NCI-H146 treated with DMSO at 0.1 percent for 48 hours (cell line): ENCODE results near the gene FIGNL1.

Experiments
- DNase-seq: peaks from one replicate; lab custom pipeline; 2025; ENCODE audit not compliant: unreplicated experiment; lab: John Stamatoyannopoulos, UW

The FIGNL1 gene, protein sequence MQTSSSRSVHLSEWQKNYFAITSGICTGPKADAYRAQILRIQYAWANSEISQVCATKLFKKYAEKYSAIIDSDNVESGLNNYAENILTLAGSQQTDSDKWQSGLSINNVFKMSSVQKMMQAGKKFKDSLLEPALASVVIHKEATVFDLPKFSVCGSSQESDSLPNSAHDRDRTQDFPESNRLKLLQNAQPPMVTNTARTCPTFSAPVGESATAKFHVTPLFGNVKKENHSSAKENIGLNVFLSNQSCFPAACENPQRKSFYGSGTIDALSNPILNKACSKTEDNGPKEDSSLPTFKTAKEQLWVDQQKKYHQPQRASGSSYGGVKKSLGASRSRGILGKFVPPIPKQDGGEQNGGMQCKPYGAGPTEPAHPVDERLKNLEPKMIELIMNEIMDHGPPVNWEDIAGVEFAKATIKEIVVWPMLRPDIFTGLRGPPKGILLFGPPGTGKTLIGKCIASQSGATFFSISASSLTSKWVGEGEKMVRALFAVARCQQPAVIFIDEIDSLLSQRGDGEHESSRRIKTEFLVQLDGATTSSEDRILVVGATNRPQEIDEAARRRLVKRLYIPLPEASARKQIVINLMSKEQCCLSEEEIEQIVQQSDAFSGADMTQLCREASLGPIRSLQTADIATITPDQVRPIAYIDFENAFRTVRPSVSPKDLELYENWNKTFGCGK

DNA sequence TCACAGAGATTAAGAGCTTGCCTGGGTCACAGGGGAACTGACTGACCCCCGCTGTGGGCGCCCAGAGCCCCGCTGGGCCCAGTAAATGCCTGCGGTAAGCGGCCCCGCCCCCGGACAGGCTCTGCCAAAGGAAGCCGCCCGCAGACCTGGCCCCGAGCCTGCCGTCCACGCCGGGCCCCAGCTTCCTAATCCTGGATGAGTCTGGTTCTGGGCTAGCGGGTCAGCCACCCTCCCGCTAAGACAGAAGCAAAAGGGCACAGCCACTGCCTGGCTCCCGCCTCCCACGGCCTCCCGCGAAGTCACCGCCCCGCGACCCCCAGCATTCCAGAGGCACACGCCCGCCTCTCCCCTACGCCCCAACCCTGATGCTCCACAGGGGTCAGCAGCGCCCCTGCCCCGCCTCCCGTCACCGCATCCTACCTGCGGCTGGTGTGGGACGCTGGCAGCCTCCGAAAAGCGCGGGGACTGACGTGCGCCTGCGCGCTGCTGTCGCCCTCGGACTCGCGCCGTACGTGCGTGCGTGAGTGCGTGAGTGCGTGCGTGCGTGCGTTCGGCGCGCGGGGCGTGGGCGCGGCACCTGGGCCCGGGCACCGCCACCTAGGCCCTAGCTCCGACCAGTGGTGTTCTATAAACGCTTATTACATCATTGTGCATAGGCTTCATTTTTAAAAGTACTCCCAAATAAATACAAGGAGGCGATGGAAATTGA is at the start of gene FIGNL1:
FIGNL1 (minus strand) TSS at position 470 of the 709 bp plus-strand sequence. CDS start 3,063 bp downstream, outside the sequence.
- peak; percentile 61 for DNase-seq

DNA sequence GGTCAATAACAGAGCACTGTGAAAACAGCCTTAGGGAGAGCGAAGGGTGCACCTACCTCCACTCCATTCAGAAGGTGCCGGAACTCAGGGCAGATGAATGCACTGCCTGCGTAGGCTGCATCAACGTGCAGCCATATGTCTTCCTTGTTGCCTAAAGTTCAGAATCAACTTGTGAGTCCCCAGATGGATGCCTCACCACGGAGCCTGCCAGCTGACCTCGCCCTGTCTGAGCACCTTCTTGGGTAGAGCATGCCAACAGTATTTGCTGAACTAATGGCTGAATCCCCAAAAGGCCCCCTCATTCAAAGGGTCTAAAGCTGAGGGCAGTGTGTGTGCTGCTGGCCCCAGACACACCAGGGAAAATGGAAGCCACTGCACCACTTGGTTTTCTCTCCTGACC is 48.9 kb upstream of the FIGNL1 start:
- DNase-seq = no peak

DNA sequence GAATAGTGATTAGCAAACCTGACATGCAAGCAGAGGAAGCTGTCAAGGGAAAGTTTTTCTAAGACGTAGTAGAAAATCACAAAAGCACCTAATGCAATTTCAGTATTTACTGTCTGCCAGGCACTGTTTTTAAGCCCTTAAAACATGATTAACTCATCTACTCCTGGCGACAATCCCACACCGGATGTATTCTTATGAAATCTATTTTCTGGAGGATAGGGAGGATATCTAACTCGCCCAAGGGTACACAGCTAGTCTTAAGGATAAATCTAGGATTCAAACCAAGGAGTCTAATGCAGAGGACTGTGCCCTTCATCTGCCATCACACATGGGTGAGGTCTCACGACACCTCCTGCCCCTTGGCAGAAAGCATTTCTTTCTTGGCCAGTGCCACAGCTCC is 47.8 kb upstream of the FIGNL1 start:
- DNase-seq = no peak

DNA sequence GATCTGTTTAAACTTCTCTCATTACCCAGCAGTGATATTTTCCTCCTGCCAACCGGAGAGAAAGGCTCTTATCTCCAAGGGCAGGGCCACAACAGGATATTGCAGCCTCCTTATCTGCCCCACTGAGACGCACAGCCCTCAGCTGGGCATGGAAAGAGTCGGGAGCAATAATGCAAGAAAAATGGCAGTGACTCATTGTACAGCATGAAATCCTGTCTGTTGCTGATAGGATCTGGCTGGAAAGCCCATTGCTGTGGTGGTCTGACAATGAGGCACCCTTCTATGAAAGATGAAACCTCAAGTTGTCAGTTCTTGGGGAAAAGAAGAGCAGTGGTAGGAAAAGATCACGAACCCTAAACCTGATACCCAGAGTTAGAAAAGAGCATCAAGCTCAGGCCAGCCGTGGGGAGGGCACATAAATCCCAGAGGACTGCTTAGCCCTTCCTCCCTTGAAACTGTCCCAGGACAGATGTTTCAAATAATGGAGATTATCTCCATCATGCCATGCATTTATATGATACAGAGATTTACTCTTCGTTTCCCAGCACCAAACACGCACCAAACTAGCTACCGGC is 47.0 kb upstream of the FIGNL1 start:
- peak; percentile 45 for DNase-seq

DNA sequence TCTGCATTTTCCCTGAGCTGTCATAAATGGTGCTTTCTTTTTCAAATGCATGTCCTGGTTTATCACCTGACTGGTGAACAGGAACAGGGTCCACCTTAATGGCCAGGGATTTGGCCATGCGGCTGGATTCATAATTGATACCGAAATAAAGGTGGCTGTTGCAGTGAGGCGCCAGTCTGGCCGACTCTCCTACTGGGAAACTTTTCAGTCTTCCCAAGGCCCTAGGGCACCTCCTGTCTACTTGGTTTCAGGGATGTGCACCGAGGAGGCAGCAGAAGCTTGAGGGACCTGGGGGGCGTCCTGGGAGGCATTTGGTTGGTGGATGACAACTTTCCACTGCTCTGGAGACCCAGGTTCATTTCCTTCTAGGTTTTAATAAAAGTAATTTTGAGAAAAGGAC is 46.4 kb upstream of the FIGNL1 start:
- DNase-seq = no peak

DNA sequence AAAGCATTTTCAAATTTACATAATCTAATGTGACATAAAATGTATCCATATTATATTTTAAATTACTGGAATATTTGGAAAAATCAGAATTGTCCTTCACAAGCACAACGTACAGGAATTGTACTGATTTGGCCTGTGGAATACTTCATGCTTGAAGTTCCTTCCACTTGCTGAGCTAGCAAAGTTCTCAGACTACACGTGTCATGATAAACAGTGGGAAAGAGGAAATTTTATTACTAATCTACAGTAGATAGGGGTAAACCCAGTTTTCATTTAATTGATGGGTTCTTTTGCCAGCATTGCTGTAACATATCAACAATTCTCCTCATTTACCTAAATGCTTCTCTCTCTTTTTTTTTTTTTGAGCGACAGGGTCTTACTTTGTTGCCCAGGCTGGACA is 45.6 kb upstream of the FIGNL1 start:
- DNase-seq = no peak

DNA sequence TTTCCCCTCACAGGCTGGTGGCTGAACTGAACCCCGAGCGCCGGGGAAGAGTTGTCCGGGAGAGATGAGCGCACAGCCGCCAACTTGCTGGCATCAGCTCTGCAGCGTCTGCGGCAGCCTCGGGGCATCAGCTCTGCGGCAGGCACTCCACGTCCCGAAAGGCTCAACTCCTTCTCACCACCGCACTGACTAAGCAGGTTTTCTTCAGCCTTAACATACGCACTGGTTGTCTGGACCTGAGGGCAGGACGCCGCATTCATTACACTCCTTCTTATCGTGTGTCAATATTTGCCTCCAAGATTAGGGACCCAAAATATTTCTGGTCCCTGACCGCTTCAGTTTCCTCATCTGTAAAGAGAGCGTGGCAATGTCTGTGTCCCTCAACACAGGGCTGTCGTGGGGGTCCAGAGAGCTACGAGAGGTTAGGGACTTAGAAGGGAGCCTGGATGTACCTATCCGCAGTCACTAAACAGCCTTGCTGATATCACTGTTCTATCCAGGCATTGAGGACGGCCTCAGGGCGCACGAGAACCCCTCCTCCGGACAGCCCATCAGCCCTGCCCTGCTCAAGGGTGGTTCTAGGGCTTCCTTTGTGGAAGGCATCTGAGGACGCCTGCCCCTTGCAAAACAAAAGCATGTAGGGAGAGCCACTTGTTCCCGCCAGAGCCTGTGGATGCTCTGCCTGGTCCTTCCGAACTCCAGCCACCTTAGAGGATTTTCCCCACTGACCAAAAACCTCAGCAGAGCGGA is 42.8 kb upstream of the FIGNL1 start:
- DNase-seq = no peak

DNA sequence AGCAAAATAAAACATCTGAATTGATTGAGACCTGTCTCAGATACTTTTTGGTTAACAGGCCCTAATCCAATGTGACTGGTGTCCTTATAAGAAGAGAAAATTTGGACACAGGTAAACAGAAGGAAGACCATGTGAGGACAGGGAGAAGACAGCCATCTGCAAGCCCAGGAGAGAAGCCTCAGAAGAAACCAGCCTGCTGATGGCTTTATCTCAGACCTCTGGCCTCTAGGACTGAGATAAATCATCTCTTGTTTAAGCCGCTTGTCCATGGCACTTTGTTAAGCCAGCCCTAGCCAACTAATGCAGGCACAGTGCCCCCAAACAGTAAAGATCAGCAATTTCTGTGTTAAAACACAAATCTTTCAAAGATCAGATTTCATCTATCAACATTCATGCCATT is 41.8 kb upstream of the FIGNL1 start:
- no peak for DNase-seq

DNA sequence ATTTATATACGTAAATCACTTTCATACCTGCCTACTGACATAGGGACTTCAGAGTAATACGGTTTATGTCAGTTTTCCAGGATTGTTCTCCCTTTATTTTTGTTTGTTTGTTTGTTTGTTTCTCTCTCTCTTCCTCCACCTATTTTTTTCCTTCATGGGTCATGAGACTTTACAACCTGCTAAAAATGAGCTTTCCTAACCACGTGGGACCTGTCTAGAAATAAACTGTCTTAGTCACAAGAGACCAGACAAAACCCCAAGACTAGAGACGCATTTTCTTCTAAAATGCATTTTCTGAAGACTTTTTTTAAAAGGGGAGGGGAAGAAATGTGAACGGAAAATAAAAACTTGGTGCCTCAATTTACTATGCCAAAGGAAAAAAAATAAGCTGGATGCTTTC is 41.1 kb upstream of the FIGNL1 start:
- no peak for DNase-seq

DNA sequence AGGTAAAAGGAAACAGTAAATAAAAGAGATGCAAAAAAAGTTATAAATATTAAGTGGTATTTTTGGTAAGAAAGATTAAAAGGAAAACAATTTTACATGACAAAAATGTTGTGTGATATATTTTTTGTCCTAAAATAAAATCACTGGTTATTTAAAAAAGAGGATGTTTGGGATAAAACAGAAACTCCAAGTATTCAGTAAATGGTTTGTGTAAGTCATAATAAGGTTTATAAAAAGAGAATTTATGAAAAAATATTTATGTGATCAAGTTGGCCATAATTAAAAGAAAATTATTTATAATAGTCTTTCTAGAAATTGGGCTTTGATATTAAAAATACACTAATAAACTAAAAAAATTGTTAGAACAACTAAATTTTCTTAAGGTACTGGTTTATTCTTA is 38.2 kb upstream of the FIGNL1 start:
- no peak for DNase-seq

DNA sequence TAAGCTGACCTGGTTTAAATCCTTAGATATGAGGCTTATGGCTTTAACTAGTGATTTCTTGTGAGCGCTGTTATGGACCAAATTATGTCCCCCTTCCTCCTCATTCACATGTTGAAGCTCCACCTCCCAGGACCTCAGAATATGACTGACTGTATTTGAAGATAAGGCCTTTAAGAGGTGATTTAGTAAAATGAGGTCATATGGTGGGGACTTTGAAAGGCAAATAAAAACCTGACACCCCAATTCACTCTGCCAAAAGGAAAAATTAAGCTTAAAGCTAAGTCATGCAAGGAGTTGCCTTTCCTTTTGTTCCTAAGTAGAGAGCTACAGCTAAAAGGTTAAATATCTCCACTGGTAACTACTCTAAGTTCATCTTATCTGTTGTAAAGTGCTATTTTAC is 36.4 kb upstream of the FIGNL1 start:
- no peak for DNase-seq

DNA sequence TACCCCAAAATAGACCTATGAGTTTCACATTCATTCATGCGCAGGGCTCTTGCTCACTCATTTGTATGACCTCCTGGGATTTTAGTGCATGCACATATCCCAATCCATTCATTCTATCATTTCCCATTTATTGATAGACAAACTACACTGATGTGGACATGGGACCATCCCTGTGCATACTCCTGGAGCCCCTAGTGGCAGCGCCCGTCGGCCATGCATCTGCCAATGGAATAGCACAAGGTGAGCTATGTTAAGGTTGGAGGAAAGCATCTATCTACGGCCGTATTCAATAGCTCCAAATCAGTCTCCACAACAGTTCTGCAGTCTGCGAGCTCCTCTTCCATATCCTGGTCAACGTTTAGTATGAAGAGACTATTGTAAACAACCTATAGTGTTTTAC is 31.7 kb upstream of the FIGNL1 start:
- no peak for DNase-seq

DNA sequence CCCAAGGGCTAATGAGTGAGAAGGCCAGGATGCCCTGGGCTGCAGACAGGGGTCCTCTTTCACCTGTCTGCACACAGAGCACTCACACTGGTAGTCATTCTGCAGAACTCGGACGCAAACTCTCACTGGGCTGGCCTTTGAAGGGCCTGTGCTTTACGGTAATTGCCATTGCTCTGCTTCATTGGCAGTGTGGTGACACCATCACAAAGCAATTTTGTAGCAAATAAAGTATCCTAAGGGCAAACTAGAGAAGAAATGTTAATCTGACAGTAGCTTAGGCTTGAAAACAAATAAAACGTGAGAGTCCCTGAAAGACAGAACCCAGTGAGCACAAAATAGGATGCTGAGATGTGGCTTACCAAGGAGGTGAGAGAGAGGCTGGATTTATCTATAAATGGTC is 30.6 kb upstream of the FIGNL1 start:
- DNase-seq = no peak

DNA sequence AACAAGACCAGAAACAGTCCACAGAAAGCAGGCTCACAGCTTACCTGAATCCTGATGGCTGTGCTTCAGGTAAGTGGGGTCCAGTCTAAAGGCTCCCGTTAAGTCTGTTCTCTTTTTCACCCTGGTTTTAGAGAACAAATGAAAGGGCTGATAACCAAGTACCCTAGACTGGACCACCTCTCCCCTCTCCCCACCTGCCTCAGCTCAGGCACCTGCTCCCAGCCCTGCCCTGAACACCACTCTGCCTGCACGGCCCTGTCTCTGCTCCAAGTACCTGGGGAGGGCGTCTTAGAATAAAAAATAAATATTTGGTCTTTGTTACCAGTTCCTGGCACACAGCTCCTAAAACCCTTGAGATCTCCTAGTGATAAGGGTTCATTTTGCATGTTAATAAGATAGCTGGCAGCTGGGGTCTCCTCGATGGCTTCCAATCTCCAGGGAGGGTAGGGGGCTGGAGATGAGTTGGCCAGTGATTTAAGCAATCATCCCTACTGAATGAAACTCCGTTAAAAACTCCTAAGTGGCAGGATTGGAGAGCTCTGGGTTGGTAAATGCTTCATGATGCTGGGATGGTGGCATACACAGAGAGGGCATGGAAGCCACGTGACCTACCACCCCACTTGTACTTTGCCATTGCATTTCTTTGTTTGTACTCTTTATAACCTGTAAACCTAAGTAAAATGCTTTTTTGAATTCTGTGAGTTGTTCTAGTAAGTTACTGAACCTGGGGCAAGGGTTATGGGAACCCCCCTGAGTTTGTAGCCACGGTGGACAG is 29.8 kb upstream of the FIGNL1 start:
- no peak for DNase-seq

DNA sequence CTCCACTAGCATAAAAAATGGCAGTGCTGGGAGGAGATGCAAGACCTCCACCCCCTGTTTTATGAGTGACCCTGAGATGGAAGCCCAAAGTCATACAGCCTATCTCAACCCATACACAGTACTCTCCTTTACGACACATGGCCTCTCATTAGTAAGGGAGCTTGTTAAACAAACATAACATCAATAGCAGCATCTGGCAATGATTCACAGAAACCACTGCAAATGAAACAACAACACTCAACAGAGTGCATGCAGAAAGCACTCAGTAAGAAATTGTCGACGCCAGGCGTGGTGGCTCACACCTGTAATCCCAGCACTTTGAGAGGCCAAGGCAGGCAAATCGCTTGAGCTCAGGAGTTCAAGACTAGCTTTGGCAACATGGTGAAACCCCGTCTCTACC is 27.5 kb upstream of the FIGNL1 start:
- DNase-seq = peak; percentile 11

DNA sequence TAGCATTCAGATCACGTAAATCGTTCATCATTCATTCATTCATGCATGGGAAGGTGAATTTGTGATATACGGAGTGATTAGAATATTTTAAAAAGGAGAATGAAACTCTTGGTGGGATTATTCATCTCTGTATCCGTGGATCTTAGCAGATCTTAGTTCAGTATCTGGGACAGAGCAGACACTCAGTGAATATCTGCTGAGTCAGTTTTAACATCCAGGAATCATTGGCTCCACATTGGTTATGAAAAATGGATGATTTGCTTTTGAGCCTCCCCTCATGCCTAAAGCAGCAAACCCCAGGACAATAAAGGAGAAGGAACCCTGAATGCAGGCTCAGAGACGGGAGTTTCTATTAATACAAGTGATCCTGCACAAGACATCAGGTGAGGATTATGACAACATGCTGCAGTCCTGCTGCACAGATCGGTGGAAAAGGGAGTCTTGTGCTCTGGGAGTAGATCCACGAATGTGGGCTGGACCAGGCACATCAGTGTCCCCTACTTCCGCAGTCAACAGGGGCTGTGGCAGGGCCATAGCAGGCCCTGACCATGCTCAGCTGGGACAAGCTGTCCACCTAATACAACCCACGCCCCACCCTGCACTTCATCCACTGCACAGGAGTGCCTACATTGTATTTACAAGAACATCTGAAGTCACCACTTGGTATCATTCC is 26.9 kb upstream of the FIGNL1 start:
- DNase-seq = no peak

DNA sequence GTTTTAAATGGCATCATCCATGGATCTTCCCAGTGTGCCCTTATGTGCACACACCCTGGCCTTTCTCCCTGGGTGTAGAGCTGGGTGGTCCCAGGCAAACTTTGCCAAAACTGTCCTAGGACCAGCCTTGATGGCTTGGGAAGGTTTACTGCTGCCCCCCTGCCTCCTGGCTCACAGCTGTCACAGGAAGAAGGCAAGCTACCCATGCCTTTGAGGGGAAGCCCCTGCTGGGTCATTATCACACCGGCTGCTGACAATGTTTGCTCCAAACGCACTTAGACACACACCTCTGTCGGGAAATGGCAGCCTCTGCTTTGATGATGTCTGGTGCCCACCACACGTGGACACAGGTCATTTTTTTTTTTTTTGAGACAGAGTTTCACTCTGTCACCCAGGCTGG is 25.2 kb upstream of the FIGNL1 start:
- peak; percentile 73 for DNase-seq

DNA sequence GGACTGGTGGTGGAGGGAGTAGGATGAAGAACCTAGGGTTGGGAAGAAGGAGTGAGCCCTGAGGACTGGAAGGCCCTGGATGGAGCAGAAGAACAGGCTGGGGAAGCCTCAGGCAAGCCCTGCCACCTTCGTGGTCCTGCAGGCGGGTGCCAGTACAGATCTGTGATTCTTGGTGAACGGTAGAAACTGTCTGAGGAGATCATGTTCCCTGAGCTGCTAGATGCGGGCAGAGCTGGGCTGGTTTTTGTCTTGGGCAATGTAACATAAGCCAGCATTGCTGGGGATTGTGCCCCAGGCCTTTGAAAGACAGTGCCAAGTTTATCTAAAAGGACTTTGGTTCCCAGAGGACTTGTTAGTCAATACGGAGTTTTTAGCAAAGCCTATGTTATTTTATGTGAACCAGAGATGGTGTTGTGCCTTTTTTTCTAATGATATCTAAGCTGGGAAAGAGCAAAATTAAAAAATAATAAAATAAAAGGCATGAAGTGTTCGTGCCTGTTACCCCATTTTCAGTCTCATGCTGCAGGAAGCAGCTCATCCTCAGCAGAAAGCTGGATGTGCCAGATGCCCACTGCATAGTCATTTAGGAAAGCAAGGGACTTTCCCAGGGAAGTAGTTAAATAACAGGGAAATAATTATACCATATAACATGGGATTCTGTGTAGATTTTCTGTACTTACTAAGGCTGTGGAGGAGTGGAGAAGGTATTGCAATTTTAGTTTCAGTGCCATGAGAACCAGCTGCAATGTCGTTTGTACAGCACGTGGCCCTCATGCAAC is 24.4 kb upstream of the FIGNL1 start:
- no peak for DNase-seq

DNA sequence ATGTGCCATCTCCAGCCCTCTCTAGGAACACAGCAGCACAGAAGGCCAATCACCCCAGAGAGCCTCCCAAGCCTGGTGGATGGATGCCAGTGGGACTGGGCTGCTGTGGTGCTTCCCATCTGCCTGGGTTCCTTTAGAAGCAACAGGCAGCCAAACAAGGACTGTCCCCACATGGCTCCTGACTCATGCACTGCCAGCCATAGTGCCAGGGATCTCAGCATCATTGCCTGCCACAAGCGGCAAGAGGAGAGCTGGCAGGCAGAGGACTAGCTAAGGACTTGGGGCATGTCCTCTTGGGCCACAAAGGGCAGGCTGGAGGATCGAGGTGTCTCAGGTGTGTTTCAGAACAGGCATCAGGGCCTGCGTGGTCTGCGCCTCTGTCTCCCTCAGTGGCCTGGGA is 23.4 kb upstream of the FIGNL1 start:
- no peak for DNase-seq
